LNCaP clone FGC (cell line): ENCODE measurements around the gene MADD.

Source experiments
- DNase-seq: peaks from one replicate; pipeline ENCODE4 v3.0.0-alpha.2; 2011; ENCODE audit warnings: low read depth
- H3K4me3 ChIP-seq: 2 replicates; pipeline ENCODE4 v1.5.1; 2011; ENCODE audit warnings: mild to moderate bottlenecking, low read depth, low read length, control low read depth
- TF ChIP-seq, protein P1 (sequence below): IDR thresholded peaks from 2 replicates; pipeline ENCODE4 v1.5.1; 2012; ENCODE audit warnings: mild to moderate bottlenecking; ENCODE audit not compliant: control insufficient read depth, insufficient read depth; ENCODE audit errors: extremely low read depth

The MADD gene

DNA sequence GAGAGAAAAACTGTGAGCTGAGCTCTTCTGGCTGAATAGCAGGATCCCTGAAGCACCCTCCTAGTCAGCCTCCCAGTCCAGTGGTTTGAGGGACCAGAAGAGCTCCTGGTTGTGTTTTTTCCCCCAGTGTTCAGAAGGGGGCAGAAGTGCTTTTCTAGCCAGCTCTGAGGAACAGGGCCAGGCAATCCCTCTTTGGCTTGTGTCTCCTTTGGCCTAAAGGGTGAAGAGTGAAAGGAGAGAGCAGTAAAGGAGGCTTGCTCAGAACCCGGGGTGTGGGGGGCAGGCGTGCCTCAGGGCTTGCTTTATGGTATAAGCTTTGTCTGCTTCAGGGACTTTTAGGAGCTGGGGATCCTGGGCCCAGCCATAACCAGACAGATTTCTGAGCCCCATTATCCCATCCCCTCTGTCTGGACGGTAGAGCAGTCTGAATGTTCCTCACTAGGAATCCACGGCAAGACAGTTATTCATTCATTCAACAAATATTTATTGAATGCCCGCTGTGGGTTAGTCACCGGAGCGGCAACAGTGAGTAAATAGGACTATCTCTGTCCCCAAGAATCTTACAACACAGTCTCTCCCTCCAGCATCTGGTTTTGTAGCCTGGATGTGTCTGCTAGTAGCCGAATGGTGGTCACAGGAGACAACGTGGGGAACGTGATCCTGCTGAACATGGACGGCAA, 35.8 kb upstream of the MADD start:
- DNase-seq = no peak

DNA sequence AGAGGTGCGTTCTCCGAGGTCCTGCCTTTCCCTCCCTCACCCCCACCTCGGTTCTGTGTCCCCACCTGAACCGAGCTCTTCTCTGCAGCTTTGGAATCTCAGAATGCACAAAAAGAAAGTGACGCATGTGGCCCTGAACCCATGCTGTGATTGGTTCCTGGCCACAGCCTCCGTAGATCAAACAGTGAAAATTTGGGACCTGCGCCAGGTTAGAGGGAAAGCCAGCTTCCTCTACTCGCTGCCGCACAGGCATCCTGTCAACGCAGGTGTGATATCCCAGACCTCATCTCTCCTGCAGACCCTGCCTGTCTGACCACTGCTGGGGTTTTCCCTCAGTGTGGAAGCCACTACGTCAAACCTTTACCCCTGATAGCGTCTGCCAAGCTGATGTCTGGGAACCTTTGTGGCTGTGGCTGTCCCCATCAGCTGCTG, 35.2 kb upstream of the MADD start:
- peak overlapping the region; percentile 45 for H3K4me3 ChIP-seq
- TF ChIP-seq, protein P1, sequence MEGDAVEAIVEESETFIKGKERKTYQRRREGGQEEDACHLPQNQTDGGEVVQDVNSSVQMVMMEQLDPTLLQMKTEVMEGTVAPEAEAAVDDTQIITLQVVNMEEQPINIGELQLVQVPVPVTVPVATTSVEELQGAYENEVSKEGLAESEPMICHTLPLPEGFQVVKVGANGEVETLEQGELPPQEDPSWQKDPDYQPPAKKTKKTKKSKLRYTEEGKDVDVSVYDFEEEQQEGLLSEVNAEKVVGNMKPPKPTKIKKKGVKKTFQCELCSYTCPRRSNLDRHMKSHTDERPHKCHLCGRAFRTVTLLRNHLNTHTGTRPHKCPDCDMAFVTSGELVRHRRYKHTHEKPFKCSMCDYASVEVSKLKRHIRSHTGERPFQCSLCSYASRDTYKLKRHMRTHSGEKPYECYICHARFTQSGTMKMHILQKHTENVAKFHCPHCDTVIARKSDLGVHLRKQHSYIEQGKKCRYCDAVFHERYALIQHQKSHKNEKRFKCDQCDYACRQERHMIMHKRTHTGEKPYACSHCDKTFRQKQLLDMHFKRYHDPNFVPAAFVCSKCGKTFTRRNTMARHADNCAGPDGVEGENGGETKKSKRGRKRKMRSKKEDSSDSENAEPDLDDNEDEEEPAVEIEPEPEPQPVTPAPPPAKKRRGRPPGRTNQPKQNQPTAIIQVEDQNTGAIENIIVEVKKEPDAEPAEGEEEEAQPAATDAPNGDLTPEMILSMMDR = no peak

More for the DNA sequence above, 35.8 kb upstream of the MADD start:
- peak overlapping the region; percentile 45 for H3K4me3 ChIP-seq
- TF ChIP-seq, protein P1 = peak; percentile 48

DNA sequence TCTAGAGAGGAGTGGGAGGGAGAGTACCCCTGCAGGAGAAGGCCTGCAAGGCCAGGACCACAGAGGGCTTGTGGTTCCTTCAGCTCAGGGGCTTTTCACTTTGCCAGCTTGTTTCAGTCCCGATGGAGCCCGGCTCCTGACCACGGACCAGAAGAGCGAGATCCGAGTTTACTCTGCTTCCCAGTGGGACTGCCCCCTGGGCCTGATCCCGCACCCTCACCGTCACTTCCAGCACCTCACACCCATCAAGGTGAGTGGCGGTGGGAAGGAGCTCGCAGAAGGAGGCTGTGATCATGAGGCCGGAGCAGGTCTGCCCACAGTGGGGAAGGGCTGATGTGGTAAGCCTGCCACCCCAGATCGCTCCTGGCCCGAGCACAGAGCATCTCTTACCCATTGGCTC, 34.8 kb upstream of the MADD start:
- no peak for DNase-seq
- TF ChIP-seq, protein P1 = no peak
- H3K4me3 ChIP-seq = no peak overlapping the region

More for the DNA sequence above, 35.2 kb upstream of the MADD start:
- peak; percentile 65 for DNase-seq

DNA sequence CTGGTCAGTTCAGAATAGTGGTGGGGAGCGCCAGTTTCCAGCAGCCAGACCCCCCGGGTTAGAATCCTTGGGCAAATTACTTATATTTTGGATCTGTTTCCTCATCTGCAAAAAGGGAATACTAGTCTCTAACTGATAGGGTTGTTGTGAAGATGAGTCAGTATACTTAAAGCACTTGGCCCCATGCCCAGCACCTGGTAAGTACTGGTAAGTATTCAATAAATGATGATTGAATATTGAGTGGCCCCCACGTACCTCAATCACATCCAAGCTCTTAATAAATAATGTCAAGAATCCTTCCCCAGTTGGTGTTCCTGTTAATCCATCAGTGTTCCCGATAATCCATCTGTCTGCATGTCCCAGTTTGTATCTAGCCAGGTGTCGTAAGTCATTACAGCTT, 33.5 kb upstream of the MADD start:
- no peak for DNase-seq
- TF ChIP-seq, protein P1 = no peak
- no peak overlapping the region for H3K4me3 ChIP-seq

DNA sequence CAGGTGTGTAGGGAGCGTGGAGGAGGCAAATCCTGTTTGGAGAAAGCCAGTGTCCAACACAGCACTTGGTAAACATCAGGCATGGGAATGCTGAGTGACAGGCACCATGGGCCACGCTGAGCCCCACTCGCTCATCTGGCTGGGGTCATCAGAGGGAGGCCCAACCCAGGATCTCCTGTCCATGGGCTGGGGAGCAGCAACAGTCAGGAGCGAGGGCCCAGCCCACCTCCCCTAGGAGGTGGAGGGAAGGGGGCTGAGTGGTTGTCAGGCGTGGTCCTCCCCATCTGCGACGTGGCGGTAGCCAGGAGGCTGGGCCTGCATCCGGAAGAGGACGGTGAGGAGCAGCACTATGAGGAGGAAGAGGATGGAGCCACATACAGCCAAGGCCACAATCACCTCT, 30.1 kb upstream of the MADD start:
- DNase-seq = no peak
- no peak overlapping the region for H3K4me3 ChIP-seq
- TF ChIP-seq, protein P1 = no peak

DNA sequence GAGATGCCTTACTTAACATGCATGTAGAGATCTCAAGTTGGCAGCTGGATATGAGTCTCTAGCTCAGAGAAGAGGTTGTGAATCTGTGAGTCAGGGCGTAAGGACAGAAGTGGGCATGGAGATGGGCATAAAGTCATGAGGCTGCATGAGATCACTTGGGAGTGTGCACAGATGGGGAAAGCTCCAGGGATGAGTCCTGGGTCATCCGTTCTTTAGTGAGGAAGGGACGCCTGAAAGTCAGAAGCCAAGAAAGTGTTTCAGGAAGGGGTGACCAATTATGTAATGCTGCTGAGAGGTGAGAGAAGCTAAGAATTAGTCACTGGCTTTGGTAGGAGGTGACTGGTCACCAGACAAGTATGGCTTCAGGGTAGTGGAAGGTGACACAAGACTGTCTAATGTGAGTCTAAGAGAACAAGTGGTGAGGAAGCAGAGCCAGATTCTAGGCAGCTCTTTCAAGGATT, 28.1 kb upstream of the MADD start:
- DNase-seq = no peak
- TF ChIP-seq, protein P1 = no peak
- H3K4me3 ChIP-seq = no peak overlapping the region
